ENCODE results near the gene TBC1D1.

GRCh38 chr4:38049545-38050170 lies 158.8 kb downstream of the TBC1D1 start:
- TF ChIP-seq POLR2A (IDR thresholded peaks at IDR 0.05; ENCODE audit: low read depth, low read length) (no peak), POLR2AphosphoS5 (IDR thresholded peaks at IDR 0.05; ENCODE audit: low read depth, low read length) (no peak), TAF1 (IDR thresholded peaks at IDR 0.05; ENCODE audit: borderline replicate concordance, low read depth, low read length) (no peak)
